ENCODE measurements around the gene TINAGL1. TPM values are rescaled to one million over a fixed set of nuclear protein-coding genes. Genes with fewer than 3 reads are reported as not detected.
"Not testable (repeated sequence)": the region's sequence is repeated elsewhere in the genome, so short reads cannot be mapped to it uniquely, and the experiment has no call there.

TINAGL1 gene
- total RNA-seq, 1 experiment from 2014 or later = 2.9 TPM

DNA sequence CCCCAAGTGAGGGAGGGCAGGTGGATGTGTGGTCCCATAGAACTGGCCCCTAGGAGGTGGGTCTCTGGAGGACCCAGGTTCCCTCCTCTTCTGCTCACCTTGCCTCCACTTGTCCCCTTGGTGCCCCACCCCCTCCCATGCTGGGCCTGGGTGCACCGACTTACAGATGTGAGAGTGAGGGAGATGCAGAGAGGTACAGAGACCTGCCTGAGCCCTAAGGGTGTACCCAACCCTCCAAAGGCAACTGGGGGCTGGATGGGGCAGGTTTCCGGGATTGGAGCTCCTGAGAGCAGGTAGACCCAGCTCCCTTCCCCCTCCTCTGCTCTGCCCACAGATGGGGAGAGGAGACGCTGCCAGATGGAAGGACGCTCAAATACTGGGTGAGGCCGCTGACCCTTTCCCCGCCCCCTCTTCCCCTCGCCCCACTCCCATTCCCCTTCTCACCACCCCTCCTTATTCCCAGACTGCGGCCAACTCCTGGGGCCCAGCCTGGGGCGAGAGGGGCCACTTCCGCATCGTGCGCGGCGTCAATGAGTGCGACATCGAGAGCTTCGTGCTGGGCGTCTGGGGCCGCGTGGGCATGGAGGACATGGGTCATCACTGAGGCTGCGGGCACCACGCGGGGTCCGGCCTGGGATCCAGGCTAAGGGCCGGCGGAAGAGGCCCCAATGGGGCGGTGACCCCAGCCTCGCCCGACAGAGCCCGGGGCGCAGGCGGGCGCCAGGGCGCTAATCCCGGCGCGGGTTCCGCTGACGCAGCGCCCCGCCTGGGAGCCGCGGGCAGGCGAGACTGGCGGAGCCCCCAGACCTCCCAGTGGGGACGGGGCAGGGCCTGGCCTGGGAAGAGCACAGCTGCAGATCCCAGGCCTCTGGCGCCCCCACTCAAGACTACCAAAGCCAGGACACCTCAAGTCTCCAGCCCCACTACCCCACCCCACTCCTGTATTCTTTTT is 10.3 kb downstream of the TINAGL1 start:
- BruUV-seq (replicated peaks) = no TSS peak
- intact Hi-C loops (cut with micrococcal nuclease) = no loop called here
- H3K9me3 Mint-ChIP-seq (ENCODE audit: unreplicated experiment) = no peaks in the 10 kb centered on the region
- H3K36me3 Mint-ChIP-seq (ENCODE audit: insufficient read depth, unreplicated experiment) = peaks cover 8% of the 10 kb centered on the region
- H3K4me1 Mint-ChIP-seq (ENCODE audit: insufficient read depth, unreplicated experiment) = peaks cover 15% of the 10 kb centered on the region
- ChIA-PET POLR2A (no interaction called here), CTCF (no interaction called here)
- H3K27me3 Mint-ChIP-seq (ENCODE audit: insufficient read depth, unreplicated experiment) = no peaks in the 10 kb centered on the region
- no peak overlapping the region for H3K27ac Mint-ChIP-seq (ENCODE audit: low read depth, unreplicated experiment)
- no peak for DNase-seq (ENCODE audit: unreplicated experiment)
- TF ChIP-seq, protein P1, sequence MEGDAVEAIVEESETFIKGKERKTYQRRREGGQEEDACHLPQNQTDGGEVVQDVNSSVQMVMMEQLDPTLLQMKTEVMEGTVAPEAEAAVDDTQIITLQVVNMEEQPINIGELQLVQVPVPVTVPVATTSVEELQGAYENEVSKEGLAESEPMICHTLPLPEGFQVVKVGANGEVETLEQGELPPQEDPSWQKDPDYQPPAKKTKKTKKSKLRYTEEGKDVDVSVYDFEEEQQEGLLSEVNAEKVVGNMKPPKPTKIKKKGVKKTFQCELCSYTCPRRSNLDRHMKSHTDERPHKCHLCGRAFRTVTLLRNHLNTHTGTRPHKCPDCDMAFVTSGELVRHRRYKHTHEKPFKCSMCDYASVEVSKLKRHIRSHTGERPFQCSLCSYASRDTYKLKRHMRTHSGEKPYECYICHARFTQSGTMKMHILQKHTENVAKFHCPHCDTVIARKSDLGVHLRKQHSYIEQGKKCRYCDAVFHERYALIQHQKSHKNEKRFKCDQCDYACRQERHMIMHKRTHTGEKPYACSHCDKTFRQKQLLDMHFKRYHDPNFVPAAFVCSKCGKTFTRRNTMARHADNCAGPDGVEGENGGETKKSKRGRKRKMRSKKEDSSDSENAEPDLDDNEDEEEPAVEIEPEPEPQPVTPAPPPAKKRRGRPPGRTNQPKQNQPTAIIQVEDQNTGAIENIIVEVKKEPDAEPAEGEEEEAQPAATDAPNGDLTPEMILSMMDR (IDR thresholded peaks at IDR 0.05; ENCODE audit: unreplicated experiment) = no peak
- H3K4me3 Mint-ChIP-seq (ENCODE audit: unreplicated experiment) = no peak overlapping the region

DNA sequence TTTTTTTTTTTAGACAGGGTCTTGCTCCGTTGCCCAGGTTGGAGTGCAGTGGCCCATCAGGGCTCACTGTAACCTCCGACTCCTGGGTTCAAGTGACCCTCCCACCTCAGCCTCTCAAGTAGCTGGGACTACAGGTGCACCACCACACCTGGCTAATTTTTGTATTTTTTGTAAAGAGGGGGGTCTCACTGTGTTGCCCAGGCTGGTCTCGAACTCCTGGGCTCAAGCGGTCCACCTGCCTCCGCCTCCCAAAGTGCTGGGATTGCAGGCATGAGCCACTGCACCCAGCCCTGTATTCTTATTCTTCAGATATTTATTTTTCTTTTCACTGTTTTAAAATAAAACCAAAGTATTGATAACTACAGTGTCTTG is 11.0 kb downstream of the TINAGL1 start:
- intact Hi-C loops (cut with micrococcal nuclease); H3K36me3 Mint-ChIP-seq (ENCODE audit: insufficient read depth, unreplicated experiment); H3K9me3 Mint-ChIP-seq (ENCODE audit: unreplicated experiment); DNase-seq (ENCODE audit: unreplicated experiment); BruUV-seq (replicated peaks); H3K27me3 Mint-ChIP-seq (ENCODE audit: insufficient read depth, unreplicated experiment); H3K27ac Mint-ChIP-seq (ENCODE audit: low read depth, unreplicated experiment); H3K4me3 Mint-ChIP-seq (ENCODE audit: unreplicated experiment): not testable (repeated sequence)
- POLR2A ChIA-PET = interaction anchor here (0.6 to 0.7 kb wide), 2 partner anchors 20 to 29 kb away, joined by 3 read pairs; no protein-coding TSS in a partner anchor
- H3K4me1 Mint-ChIP-seq (ENCODE audit: insufficient read depth, unreplicated experiment) = peaks cover 16% of the 10 kb centered on the region
- CTCF ChIA-PET = interaction anchor here (1.0 kb wide), 1 partner anchor 18 kb away, joined by 3 read pairs; no protein-coding TSS in a partner anchor

- H3K9me3 Mint-ChIP-seq (ENCODE audit: unreplicated experiment) = no peaks in the 10 kb centered on the region
- DNase-seq (ENCODE audit: unreplicated experiment) = peak; percentile 71
- H3K27ac Mint-ChIP-seq (ENCODE audit: low read depth, unreplicated experiment) = no peak overlapping the region
- POLR2A ChIA-PET = interaction anchor here (0.6 to 0.7 kb wide), 3 partner anchors 19 to 30 kb away, joined by 3 read pairs; no protein-coding TSS in a partner anchor
- H3K4me1 Mint-ChIP-seq (ENCODE audit: insufficient read depth, unreplicated experiment) = peaks cover 12% of the 10 kb centered on the region
- no peaks in the 10 kb centered on the region for H3K36me3 Mint-ChIP-seq (ENCODE audit: insufficient read depth, unreplicated experiment)
- BruUV-seq (replicated peaks) = no TSS peak
- no peaks in the 10 kb centered on the region for H3K27me3 Mint-ChIP-seq (ENCODE audit: insufficient read depth, unreplicated experiment)
- TF ChIP-seq, protein P1 (IDR thresholded peaks at IDR 0.05; ENCODE audit: unreplicated experiment) = peak; percentile 54
- H3K4me3 Mint-ChIP-seq (ENCODE audit: unreplicated experiment) = no peak overlapping the region
- intact Hi-C loops (cut with micrococcal nuclease) = no loop called here
- CTCF ChIA-PET = interaction anchor here (0.6 to 1.0 kb wide), 2 partner anchors 18 to 273 kb away, joined by 3 to 4 read pairs; no protein-coding TSS in a partner anchor
These were observed 11.6 kb downstream of the TINAGL1 start for GRCh38 chr1:31587720-31588423.

GRCh38 chr1:31588751-31589515 is 12.6 kb downstream of the TINAGL1 start:
- ChIA-PET CTCF (no interaction called here), POLR2A (interaction anchor here (0.6 kb wide), 1 partner anchor 53 kb away, joined by 3 read pairs; no protein-coding TSS in a partner anchor)
- Mint-ChIP-seq H3K9me3 (ENCODE audit: unreplicated experiment) (no peaks in the 10 kb centered on the region), H3K36me3 (ENCODE audit: insufficient read depth, unreplicated experiment) (no peaks in the 10 kb centered on the region), H3K4me3 (ENCODE audit: unreplicated experiment) (no peak overlapping the region), H3K27ac (ENCODE audit: low read depth, unreplicated experiment) (no peak overlapping the region), H3K4me1 (ENCODE audit: insufficient read depth, unreplicated experiment) (peaks cover 11% of the 10 kb centered on the region), H3K27me3 (ENCODE audit: insufficient read depth, unreplicated experiment) (no peaks in the 10 kb centered on the region)
- DNase-seq (ENCODE audit: unreplicated experiment) = no peak
- intact Hi-C loops (cut with micrococcal nuclease) = no loop called here
- no TSS peak for BruUV-seq (replicated peaks)
- TF ChIP-seq, protein P1 (IDR thresholded peaks at IDR 0.05; ENCODE audit: unreplicated experiment) = no peak
